UCSD-AML1 (cell line): ENCODE data around the gene NUPR1.
"Not testable (repeated sequence)": the region's sequence is repeated elsewhere in the genome, so short reads cannot be mapped to it uniquely, and the experiment has no call there.

Experiments used
- DNase-seq: peaks from one replicate; lab custom pipeline; 2025; ENCODE audit not compliant: unreplicated experiment; lab: John Stamatoyannopoulos, UW

Gene NUPR1

DNA sequence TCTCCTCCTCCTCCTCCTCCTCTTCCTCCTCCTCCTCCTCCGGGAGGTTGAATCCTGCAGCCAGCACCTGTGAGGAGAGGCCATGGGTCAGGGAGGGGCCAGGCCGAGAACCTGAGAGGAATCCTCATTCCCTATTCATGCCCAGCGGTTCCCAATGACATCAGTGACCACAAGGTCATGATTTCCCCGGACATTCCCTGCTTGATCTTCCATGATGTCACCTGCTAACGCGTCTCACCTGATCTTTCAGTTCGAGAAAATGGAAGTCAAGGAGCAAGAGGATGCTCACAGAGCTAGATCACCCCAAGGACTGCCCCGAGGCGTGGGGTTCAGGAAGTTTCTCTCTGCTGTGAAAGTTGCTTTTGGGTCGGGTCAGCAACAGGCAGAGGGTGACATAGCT, 38.9 kb downstream of the NUPR1 start:
- no peak for DNase-seq

DNA sequence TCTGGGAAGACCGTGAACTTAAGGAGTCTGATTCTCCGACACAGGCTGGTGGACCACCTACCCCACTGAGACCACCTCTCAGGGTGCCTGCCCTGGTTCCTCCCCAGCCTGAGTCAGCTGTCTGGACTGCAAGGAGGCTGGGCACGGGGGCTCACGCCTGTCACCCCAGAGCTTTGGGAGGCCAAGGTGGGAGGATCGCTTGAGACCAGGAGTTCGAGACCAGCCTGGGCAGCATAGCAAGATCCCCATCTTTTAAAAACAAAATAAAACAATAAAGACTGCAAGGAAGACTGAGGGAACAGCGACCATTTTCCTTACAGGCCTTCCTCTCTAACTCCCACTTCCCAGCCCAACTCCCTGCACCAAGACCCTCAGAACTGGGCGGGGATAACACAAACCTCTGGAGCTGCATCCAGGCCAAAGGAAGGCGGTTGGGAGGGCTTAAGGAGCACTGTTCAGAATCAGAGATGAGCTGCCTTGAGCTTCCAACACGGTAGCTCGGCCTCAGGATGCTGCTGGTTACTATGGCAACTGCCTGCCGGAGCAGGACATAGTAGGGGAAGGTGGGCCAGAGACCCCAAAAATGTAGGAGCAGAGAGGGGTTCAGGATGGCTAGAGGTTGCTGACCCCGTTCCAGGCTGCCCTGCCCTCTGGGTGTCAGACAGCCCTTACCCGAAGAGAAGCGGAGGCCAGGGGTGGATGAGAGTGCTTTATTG, 40.0 kb downstream of the NUPR1 start:
- DNase-seq = no peak

DNA sequence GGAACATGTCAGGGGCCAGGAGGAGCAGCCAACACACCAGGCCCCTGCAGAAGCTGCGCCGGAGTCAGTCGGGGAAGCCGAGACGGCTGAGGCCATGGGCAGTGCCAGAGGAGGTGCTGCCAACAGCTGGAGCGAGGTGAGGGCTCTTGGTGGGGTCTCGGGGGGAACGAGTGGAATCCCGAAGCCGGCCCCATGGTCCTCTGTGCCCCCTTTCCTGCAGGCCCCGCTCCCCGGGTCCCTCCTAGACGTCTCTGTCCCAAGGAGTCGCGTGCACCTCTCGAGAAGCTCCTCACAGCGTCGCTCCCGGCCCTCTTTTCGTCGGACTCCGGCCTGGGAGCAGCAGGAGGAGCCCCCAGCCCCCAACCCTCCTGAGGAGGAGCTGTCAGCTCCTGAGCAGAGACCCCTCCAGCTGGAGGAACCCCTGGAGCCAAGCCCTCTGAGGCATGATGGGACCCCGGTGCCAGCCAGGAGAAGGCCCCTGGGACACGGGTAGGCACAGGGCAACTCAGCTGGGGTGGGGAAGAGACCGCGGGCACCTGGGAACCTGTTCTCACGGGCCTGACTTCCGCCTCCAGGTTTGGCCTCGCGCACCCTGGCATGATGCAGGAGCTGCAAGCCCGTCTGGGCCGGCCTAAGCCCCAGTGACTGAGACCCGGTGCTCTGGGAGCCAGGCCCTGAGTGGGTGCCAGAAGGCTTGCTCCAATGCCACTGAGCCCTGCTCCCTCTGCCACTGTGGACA, 40.7 kb downstream of the NUPR1 start:
- no peak for DNase-seq

DNA sequence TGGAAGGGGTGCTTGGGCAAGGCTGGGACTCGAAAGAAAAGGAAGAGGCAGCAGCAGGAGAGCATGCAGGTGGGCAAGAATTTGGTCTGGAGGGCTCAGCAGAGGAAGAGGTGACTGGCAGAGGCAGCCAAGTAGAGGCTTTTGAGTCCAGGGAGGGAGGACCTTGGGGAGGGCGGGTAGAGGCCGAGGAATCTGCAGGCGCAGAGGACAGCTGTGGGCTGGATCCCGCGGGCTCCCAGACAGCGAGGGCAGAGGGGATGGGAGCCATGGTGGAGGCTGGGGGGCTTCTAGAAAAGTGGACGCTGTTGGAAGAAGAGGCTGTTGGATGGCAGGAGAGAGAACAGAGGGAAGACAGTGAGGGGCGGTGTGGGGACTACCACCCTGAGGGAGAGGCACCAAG, 41.4 kb downstream of the NUPR1 start:
- DNase-seq = no peak

DNA sequence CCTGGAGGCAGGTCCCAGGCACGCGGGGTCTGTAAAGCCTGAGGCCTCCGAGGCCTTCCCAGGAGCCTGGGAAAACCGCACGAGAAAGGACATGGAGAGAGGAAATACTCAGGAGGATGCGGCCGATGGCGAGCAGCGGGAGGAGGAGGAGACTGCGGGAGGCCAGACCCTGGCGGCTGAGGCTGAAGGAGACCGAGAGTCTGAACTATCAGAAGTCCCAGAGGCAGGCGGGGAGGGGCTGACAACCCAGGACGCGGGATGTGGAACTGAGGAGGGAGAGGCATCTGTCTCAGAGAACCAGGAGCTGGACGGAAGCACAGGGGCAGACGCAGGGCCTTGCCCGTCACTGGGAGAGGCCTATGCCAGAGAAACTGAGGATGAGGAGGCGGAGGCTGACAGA, 41.9 kb downstream of the NUPR1 start:
- DNase-seq = no peak

DNA sequence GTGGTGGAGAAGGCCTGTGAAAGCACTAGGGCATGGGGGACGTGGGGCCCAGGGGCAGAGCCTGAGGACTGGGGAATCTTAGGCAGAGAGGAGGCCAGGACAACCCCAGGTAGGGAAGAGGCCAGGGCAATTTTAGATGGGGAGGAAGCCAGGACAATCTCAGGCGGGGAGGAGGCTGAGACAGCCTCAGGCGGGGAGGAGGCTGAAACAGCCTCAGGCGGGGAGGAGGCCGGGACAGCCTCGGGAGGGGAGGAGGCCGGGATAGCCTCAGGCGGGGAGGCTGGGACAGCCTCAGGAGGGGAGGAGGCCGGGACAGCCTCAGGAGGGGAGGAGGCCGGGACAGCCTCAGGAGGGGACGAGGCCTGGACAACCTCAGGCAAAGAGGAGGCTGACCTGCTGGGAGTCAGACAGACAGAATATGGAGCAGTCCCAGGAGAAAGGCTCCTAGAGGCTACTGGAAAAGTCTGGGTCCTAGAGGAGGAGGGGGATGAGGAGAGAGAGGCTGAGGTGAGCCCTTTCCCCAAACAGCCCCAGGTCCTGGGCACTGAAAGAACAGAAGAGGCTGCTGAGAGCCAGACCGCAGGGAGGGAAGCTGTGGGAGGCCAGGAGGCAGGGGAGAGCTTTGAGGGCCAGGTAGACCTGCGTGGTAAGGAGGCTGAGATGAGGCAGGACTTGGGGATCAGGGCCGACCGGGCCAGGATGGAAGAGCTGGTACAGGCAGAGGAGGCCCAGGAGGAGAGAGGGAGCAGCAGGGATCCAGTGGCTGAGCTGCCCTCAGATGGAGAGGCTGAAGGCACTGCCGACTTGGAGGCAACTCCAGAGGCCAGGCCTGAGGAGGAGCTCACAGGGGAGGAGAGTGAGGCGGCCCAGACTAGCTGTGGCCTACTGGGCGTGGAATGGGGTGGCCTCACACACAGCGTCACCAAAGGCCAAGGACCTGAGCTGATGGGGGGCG, 42.7 kb downstream of the NUPR1 start:
- no peak for DNase-seq

DNA sequence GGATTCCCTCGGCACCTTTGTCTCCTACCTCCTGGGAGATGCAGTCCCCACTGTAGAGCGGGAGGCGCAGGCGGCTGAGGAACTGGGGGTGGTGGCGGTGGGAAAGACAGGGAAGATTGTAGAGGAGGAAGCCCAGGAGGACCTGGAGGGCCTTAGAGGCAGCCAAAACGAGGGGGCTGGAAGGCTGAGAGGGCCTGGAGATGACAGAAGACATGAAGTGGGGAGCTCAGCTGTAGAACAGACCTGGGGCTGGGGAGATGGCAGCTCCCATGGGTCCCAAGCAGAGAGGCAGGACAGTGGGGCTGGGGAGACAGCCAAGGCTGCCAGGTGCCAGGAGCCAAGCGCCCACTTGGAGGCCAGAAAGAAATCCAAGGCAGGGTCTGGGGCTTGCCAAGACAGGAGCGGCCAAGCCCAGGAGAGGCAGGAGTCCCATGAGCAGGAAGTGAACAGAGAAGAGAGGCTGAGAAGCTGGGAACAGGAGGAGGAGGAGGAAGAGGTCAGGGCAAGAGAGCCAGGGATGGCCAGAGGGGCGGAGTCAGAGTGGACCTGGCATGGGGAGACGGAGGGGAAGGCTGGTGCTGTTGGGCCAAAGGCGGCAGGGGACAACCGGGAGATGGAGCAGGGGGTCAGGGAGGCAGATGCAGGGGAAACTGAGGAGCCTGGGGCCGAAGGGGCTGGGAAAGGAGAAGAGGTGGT, 43.5 kb downstream of the NUPR1 start:
- DNase-seq = peak; percentile 51

DNA sequence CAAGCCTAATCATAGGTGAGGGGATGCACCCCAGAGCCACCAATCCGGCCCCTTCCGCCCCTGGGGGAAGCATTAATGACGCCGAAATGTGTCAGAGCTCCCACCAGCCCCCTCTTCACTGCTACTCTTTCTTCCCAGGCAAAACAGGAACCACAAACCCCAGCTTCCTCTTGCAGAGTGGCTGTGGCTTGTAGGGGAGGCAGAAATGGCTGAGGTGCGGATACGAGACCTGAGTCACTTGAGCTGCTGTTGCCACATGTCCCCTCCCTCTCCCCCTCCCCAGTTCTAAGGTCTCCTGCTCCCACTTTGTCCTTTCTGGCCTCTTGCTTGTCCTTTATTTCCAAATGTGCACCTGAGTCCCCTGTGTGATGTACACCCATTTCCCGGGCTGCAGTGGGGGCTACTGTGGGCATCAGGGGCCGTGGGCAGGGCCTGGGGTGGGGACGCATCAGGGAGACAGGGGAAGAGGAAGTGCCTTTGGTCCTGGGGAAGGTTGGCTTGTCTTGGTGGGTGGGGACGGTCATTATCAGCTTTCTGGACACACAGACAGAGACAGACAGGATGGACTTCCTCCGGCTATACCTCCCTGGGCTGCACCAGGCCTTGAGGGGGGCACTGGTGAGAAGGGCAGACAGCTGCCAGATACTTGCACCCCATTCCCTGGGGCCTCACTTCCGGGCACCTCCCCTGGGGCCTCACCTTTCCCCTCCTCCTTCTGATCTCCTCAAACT, 44.5 kb downstream of the NUPR1 start, which contains the start of gene APOBR:
Gene APOBR (plus strand): TSS at position 523 of the 731 bp plus-strand sequence. CDS start 39 bp downstream, at position 562.
- peak; percentile 88 for DNase-seq

DNA sequence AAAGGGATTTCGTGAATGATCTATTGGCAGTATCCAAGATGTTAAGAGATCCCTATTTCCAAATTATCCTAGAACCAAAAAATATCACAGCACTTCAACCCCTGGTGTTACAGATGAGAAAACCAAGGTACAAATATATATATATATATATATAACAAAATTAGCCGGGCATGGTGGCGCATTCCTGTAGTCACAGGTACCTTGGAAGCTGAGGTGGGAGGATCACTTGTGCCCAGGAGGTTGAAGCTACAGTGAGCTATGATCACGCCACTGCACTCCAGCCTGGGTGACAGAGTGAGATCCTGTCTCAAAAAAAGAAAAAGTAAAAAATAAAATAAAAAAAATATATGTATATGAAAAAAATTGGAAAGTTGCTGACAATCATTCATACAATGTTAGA, 46.3 kb downstream of the NUPR1 start:
- DNase-seq = no peak

DNA sequence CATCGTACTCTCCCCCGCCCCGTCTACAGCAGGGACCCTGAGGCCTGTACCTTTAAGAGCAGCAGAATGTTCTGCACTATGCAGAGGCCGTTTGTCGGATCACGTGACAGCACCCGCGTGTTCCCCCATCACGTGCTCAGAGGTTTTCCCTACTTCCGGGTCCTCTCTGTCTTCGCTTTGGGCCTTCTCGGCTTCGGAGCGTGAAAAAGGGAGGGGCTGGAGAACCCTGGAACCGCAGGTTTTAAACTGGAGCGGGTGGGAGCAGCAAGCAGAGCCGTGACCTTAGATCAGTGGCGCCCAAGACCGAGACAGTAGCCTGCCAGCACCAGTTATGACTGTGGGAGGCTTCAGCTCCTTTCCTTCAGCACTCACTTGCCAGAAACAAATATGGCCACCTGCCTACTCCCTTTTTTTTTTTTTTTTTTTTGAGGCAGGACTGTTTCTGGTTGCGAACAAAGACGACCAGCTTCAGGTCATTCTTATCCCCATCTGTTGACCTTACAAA, 46.8 kb downstream of the NUPR1 start, which contains the start of gene CLN3:
Gene CLN3 (minus strand): TSS at position 105 of the 505 bp plus-strand sequence. CDS start 315 bp downstream, outside the sequence.
- DNase-seq = peak; percentile 89

DNA sequence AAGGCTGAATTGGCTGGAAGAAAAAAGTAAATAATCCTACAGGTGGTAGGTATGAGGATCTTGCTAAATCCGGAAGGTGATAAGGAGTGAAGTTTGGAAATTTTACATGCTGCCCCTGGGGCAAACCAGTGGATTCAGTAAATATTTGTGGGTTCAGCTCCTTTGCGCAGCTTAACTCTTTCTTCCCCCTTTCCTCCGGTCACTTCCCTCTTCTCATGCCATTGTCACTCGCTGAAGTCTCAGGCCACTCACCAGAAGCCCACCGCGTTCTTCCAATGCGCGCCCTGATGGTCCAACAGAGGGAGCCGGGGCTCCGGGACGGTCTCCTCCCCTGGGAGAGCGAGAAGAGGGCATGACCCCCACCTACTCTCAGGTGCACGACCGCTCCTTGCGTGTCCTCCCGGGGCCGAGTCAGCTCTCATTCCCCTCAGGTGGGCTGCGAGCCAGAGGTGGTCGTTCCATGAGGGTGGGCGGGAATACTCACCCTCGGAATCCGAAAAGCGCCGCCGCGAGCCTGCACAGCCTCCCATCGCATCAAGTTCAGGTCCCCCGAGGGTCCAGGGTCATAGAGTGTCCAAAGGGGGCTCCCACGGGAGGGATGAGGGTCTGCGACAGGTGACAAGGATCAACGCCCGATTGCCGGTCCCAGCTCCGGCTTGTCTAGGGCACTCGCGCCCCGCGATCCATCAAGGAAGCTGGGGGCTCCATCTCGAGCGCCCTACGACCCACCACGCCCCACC, 47.4 kb downstream of the NUPR1 start:
- peak; percentile 46 for DNase-seq

DNA sequence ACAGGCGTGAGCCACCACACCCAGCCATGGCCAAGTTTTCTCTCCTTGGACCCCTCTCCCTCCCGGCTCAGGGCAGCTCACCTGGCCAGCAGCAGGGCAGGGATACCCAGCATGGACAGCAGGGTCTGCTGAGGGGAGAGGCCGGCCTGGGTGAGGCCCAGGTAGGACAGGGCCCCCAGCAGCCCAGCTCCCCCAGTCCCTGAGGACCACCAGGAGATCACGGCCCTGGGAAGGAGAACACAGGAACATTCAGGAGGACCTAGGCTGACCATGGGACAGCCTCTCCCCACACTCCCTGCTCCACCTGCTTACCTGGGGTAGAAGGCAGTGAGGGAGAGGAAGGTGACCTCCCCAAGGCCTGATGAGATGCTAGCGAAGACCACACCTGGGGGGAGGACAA, 52.5 kb downstream of the NUPR1 start:
- DNase-seq = no peak

DNA sequence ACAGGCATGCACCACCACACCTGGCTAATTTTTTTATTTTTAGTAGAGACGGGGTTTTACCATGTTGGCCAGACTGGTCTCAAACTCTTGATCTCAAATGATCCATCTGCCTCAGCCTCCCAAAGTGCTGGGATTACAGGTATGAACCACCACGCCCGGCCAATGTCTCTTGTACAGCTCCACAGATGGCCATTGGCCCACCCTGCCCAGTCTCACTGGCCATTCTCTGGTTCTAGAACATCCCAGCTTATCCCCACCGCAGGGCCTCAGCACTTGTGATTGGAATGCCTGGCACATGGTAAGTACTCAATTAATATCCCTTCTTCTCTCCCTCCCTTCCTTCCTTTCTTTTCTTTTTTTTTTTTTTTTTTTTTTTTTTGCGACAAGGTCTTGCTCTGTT, 55.4 kb downstream of the NUPR1 start:
- DNase-seq = not testable (repeated sequence)
